SH-SY5Y (cell line): ENCODE results near the gene ULK4.

ENCODE experiments used
- GATA2 ChIP-seq: IDR thresholded peaks from 2 replicates; pipeline ENCODE4 v1.6.1; 2011; ENCODE audit warnings: mild to moderate bottlenecking, low read depth, low read length
- GATA3 ChIP-seq: IDR thresholded peaks from 2 replicates; pipeline ENCODE4 v1.6.1; 2011; ENCODE audit warnings: low read depth, mild to moderate bottlenecking, low read length, moderate library complexity

DNA sequence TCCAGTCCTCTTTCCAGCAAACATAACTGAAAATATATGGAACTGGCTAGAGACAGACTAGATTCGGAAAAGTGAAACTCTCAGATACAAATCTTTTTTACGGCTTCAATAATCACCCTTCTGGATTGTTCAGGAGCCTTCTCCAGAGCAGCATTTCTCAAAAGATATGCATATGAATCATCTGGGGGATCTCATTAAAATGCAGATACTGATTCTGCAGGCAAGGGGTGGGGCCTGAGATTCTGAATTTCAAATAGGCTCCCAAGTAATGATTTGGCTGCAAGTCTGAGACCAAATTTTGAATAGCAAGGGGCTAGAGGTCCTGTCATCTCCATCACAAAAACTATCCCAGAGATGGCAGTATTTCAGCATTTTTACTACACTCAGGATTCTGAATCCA is 597.2 kb downstream of the ULK4 start:
- TF ChIP-seq GATA2 (no peak), GATA3 (no peak)
